HCT116 (cell line): ENCODE measurements around the gene C3orf20.

Experiments used
- ZNF274 ChIP-seq: fragments of 200-500 bp; sonication (Bioruptor generic); IDR thresholded peaks from 2 replicates; pipeline ENCODE4 v1.6.1; 2014; ENCODE audit warnings: mild to moderate bottlenecking, low read depth, low read length, inconsistent platforms
- TF ChIP-seq, protein P1 (sequence below), 3 experiments: fragments of 200-600 bp in 1 of 3; sonication (generic) in 1 of 3; IDR thresholded peaks in 2 of 3; conservative IDR thresholded peaks in 1 of 3; 2 replicates each; pipeline ENCODE4 v1.5.1; 2012 to 2017; ENCODE audit warnings: low read depth in 2 of 3, low read length in 2 of 3, antibody characterized with exemption in 1 of 3, borderline replicate concordance in 1 of 3, control low read depth in 1 of 3, mild to moderate bottlenecking in 1 of 3, mixed read lengths in 1 of 3, mixed run types in 1 of 3, moderate library complexity in 1 of 3; ENCODE audit not compliant: insufficient read depth in 1 of 3

DNA sequence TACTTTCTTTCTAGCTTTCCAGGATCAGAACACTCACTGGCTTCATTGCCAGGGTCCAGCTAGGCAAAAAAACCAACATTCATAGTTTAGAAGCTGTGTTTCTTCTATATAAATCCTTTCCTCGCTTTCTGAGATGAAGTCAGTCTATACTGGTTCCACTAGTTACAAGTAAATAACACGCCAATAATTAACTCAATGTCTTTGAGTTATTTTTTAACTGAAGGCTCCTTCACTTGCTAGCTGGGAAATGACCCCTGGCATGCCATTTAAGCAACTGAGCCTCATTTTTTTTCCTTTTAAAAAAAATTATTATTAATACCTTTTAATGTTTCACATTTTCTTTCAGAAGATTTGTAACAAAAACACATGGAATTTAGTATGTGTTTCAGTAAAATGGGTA, 25.5 kb upstream of the C3orf20 start:
- no peak for TF ChIP-seq ZNF274
- TF ChIP-seq, protein P1, sequence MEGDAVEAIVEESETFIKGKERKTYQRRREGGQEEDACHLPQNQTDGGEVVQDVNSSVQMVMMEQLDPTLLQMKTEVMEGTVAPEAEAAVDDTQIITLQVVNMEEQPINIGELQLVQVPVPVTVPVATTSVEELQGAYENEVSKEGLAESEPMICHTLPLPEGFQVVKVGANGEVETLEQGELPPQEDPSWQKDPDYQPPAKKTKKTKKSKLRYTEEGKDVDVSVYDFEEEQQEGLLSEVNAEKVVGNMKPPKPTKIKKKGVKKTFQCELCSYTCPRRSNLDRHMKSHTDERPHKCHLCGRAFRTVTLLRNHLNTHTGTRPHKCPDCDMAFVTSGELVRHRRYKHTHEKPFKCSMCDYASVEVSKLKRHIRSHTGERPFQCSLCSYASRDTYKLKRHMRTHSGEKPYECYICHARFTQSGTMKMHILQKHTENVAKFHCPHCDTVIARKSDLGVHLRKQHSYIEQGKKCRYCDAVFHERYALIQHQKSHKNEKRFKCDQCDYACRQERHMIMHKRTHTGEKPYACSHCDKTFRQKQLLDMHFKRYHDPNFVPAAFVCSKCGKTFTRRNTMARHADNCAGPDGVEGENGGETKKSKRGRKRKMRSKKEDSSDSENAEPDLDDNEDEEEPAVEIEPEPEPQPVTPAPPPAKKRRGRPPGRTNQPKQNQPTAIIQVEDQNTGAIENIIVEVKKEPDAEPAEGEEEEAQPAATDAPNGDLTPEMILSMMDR (IDR thresholded peaks at IDR 0.05 in 2 of 3, conservative IDR thresholded peaks at IDR 0.05 in 1 of 3; ENCODE audit: borderline replicate concordance in 1 of 3, insufficient read depth in 1 of 3, low read depth in 2 of 3, low read length in 2 of 3) = no peak
